LNCAP (cell line): Measurements from ENCODE around the gene LPXN.

Experiments
- CTCF ChIP-seq: fragments of 450-650 bp; IDR thresholded peaks from 2 replicates; pipeline ENCODE4 v1.5.1; 2017; ENCODE audit warnings: mild to moderate bottlenecking

The LPXN gene

DNA sequence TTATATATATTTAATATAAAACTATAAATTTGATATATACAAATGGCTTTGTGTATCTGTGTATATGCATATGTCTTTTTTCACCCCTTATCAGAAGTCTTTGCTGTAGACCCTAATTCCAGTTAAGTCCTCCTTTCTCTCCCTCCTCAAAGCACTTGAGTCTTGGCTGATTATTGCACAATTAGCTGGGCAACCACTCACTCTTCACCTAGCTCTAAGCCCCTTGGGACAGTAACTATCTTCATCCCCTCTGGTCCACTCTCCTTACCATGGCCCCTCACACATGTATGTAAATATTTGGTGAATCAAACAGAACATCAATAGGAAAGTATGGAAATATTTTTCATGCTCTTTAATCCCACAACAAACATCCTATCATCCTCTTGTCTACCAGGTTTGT lies 66.8 kb downstream of the LPXN start:
- no peak for TF ChIP-seq CTCF

DNA sequence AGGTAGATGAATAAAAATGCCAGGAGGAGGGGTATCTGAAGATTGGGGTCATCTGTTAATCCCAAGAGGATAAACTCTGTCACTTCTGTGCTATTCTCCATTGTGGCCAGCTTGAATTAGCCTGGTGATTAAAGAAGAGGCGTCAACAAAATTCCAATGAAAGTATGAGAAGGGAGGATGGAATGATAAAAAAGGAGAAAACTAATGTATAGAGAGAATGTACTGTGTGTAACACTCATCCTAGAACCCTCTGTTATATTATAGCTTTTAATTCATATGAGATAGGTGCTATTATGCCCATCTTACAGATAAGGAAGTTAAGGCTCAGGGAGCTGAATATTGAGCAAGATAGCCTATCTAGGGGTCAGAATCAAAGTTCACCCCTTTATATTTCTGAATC lies 67.7 kb downstream of the LPXN start, which contains the start of gene OR5B21:
Gene OR5B21 (minus strand): TSS at position 101 of the 400 bp plus-strand sequence. CDS start 0 bp downstream, at position 101.
- TF ChIP-seq CTCF, result no peak

DNA sequence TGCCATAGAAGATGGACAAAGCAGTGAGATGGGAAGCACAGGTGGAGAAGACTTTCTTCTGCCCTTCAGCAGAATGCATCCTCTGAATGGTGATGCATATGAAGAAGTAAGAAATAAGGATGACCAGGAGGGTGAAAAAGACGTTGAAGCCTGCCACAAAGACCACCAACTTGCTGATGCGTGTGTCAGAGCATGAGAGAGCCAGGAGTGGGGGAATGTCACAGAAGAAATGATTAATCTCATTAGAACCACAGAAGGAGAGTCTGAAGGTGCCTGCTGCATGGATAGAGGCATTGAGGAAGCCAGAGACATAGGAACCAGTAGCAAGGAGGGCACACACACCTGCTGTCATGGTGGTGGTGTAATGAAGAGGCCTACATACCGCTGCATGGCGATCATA lies 68.3 kb downstream of the LPXN start:
- TF ChIP-seq CTCF, result no peak

- TF ChIP-seq CTCF, result no peak
These were observed 68.7 kb downstream of the LPXN start for GRCh38 chr11:58506935-58507334.

DNA sequence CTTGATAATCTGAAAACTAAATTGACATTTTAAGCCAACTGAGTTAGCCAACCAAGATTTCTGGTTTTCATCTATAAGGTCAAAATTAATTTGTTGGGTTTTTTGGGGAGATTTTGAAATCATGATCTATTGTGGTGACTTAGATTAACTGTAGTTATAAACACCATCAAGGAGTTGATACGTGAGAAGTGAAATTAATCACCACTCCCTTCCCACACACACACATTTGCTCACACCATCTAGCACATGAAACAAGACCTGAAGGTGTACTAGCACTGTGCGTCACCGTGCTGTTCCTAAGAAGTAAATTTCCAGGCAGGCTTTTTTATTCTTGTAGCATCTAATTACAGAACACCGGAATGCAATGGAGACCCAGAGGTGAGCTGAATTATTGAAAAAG lies 69.8 kb downstream of the LPXN start:
- no peak for TF ChIP-seq CTCF

GRCh38 chr11:58504232-58504631 lies 71.4 kb downstream of the LPXN start:
- no peak for TF ChIP-seq CTCF

GRCh38 chr11:58503361-58503856 lies 72.2 kb downstream of the LPXN start:
- TF ChIP-seq CTCF, result no peak

- TF ChIP-seq CTCF, result no peak
These were observed 73.7 kb downstream of the LPXN start for GRCh38 chr11:58502004-58502403.
